Coronary artery (tissue), 2 donors: ENCODE results near the gene TBX1.

Experiments
- DNase-seq: peaks from one replicate; pipeline ENCODE4 v3.0.0-alpha.2; 2017; ENCODE audit warnings: low spot score
- H3K27ac ChIP-seq, 2 donors: fragments of 200-600 bp; sonication (generic); one replicate each; pipeline ENCODE4 v1.5.1; 2016 to 2019
- H3K4me3 ChIP-seq: fragments of 200-600 bp; sonication (generic); 2 replicates; pipeline ENCODE4 v1.5.1; 2016; ENCODE audit warnings: mild to moderate bottlenecking, moderate library complexity
- CTCF ChIP-seq: fragments of 200-600 bp; sonication (generic); IDR thresholded peaks from one replicate; pipeline ENCODE4 v1.5.1; 2019; ENCODE audit warnings: antibody characterized with exemption

TBX1 gene

GRCh38 chr22:19815093-19815822 lies 54.7 kb downstream of the TBX1 start:
- DNase-seq, result no peak
- TF ChIP-seq CTCF, result no peak
- no peak overlapping the region for H3K4me3 ChIP-seq
- no peak overlapping the region for H3K27ac ChIP-seq

- no peak for DNase-seq
- Histone ChIP-seq H3K4me3 (no peak overlapping the region), H3K27ac (no peak overlapping the region)
- no peak for TF ChIP-seq CTCF
Measured at GRCh38 chr22:19815823-19816290, 55.3 kb downstream of the TBX1 start.

- H3K4me3 ChIP-seq, result no peak overlapping the region
- TF ChIP-seq CTCF, result no peak
- no peak for DNase-seq
- no peak overlapping the region for H3K27ac ChIP-seq
Measured at GRCh38 chr22:19816372-19817119, 56.0 kb downstream of the TBX1 start.
